ENCODE results near the gene ARR3.
A peak's percentile ranks its signal among the peaks of the same experiment; 100 is the strongest.

The ARR3 gene

DNA sequence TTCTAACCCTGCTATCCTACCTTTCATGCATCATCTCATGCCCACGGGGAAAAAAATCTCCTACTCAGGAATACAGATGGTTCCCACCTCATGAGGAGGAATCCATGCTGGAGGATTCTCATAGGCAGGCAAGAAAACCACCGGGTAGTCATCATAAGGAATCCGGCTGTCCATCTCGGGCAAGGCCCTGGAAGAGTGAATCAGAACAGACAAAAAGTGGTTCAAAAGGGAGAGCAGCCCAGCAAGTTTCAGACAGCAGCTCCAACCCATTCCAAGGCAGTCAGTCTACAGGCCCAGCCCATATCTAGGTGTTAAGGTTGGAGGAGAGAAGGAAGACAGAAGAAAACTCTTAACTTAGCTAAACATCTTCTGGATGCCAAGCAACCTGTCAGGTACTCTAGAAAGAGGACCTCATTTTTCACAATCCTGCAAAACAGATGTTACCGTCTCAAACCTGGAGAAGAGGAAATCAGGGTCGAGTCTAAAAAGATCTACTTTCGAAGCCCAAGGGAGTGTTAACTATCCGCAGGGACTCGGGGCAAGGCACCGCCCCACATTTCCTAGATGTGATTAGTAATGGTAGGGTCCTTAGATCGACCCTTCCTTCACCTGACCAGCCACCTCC lies 21.1 kb downstream of the ARR3 start:
- no peak for TF ChIP-seq EGR1 (IDR thresholded peaks at IDR 0.05)
- no peak for TF ChIP-seq EP300 (IDR thresholded peaks at IDR 0.05; ENCODE audit: borderline replicate concordance)
- no peak for TF ChIP-seq CREB1 (IDR thresholded peaks at IDR 0.05; ENCODE audit: low read depth)
- no peak for TF ChIP-seq TAF1 (IDR thresholded peaks at IDR 0.05; ENCODE audit: low read depth)
- TF ChIP-seq, protein P1, sequence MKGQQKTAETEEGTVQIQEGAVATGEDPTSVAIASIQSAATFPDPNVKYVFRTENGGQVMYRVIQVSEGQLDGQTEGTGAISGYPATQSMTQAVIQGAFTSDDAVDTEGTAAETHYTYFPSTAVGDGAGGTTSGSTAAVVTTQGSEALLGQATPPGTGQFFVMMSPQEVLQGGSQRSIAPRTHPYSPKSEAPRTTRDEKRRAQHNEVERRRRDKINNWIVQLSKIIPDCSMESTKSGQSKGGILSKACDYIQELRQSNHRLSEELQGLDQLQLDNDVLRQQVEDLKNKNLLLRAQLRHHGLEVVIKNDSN (IDR thresholded peaks at IDR 0.05): no peak
- no peak for TF ChIP-seq RAD21 (IDR thresholded peaks at IDR 0.05; ENCODE audit: low read depth)
- TF ChIP-seq, protein P2, sequence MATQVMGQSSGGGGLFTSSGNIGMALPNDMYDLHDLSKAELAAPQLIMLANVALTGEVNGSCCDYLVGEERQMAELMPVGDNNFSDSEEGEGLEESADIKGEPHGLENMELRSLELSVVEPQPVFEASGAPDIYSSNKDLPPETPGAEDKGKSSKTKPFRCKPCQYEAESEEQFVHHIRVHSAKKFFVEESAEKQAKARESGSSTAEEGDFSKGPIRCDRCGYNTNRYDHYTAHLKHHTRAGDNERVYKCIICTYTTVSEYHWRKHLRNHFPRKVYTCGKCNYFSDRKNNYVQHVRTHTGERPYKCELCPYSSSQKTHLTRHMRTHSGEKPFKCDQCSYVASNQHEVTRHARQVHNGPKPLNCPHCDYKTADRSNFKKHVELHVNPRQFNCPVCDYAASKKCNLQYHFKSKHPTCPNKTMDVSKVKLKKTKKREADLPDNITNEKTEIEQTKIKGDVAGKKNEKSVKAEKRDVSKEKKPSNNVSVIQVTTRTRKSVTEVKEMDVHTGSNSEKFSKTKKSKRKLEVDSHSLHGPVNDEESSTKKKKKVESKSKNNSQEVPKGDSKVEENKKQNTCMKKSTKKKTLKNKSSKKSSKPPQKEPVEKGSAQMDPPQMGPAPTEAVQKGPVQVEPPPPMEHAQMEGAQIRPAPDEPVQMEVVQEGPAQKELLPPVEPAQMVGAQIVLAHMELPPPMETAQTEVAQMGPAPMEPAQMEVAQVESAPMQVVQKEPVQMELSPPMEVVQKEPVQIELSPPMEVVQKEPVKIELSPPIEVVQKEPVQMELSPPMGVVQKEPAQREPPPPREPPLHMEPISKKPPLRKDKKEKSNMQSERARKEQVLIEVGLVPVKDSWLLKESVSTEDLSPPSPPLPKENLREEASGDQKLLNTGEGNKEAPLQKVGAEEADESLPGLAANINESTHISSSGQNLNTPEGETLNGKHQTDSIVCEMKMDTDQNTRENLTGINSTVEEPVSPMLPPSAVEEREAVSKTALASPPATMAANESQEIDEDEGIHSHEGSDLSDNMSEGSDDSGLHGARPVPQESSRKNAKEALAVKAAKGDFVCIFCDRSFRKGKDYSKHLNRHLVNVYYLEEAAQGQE (IDR thresholded peaks at IDR 0.05; ENCODE audit: low read depth): no peak
- TF ChIP-seq FOXM1 (IDR thresholded peaks at IDR 0.05; ENCODE audit: borderline replicate concordance, low read depth): no peak
- TF ChIP-seq ZBTB7A (IDR thresholded peaks at IDR 0.05; ENCODE audit: low read depth): no peak
- TF ChIP-seq NFIC (IDR thresholded peaks at IDR 0.05): no peak
- TF ChIP-seq, protein P3, sequence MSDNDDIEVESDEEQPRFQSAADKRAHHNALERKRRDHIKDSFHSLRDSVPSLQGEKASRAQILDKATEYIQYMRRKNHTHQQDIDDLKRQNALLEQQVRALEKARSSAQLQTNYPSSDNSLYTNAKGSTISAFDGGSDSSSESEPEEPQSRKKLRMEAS (IDR thresholded peaks at IDR 0.05): no peak
- TF ChIP-seq CEBPB (IDR thresholded peaks at IDR 0.05): no peak
- TF ChIP-seq TEAD4 (IDR thresholded peaks at IDR 0.05): no peak
- TF ChIP-seq TCF12 (IDR thresholded peaks at IDR 0.05; ENCODE audit: low read depth): no peak
- no peak for TF ChIP-seq YY1 (IDR thresholded peaks at IDR 0.05; ENCODE audit: low read depth)

DNA sequence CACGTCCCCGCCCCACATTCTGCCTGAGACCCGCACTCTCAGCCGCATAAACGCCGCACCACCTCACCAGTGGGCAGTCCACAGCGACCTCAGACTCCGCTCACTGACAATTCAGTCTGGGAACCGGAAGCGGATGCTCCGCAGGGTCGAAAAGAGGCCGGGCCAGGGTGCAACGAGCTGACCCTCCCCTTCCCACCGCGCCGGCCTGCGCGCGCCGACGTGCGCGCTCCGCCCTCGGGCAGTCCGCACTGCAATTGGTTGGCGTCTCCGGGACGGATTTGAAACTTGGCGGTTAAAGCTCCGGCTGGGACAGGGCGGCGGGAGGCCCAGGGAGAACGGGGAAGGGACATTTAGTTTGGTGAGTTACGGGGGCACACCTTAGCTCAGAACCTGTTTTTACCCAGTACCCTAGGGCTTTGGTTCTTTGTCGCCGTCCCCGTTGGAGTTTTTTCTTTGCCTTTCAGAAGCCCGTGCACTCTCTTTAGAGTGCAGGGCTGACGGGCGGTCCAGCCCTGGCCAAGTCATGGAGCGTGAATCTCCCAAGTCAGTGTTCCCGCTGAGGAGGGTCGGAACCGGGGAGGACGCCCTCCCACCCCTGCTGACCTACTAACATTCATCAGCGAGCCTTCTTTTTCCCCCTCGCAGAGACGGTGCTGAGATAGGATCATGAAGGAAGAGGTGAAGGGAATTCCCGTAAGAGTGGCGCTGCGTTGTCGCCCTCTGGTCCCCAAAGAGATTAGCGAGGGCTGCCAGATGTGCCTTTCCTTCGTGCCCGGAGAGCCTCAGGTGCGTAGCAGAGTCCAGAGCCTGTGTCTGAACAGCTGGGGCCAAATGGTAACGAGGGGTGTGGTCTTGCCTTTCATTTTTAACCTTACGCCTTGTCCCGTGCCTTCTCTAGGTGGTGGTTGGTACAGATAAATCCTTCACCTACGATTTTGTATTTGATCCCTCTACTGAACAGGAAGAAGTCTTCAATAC lies 21.9 kb downstream of the ARR3 start, which contains the start of the genes KIF4A and PDZD11:
KIF4A (plus strand) TSS at position 312 of the 978 bp plus-strand sequence; CDS start at position 667, 355 bp downstream.
PDZD11 (minus strand) TSS at position 135 of the 978 bp plus-strand sequence. CDS start 586 bp downstream, outside the sequence.
- TF ChIP-seq TAF1 (IDR thresholded peaks at IDR 0.05; ENCODE audit: low read depth): peak; percentile 72
- TF ChIP-seq, protein P3 (IDR thresholded peaks at IDR 0.05): peak; percentile 38; the same call in 1 of the 2 replicates
- TF ChIP-seq EP300 (IDR thresholded peaks at IDR 0.05; ENCODE audit: borderline replicate concordance): no peak
- TF ChIP-seq FOXM1 (IDR thresholded peaks at IDR 0.05; ENCODE audit: borderline replicate concordance, low read depth): peak; percentile 94
- TF ChIP-seq TEAD4 (IDR thresholded peaks at IDR 0.05): no peak

DNA sequence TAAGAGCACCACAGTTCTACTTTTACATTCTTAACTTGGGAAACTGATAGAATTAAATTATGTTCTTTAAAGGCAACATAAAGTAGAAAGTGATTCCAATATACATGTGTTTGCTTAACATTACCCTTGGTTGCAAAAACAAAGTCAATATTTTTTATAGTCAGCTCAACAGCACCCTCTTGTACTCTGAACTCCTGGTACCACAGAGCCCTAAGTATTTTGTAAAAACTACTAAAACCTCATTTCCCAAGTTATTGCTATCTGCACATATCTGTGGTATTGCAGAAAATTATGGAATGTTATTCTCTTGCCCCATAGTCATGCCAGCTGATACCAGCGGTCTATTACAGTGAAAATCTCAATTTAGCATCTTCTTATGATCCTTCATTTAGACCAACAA lies 24.7 kb downstream of the ARR3 start:
- TF ChIP-seq EP300 (IDR thresholded peaks at IDR 0.05; ENCODE audit: borderline replicate concordance) (no peak), TCF12 (IDR thresholded peaks at IDR 0.05; ENCODE audit: low read depth) (no peak), EGR1 (IDR thresholded peaks at IDR 0.05) (no peak), NFIC (IDR thresholded peaks at IDR 0.05) (no peak), ZBTB7A (IDR thresholded peaks at IDR 0.05; ENCODE audit: low read depth) (no peak), RAD21 (IDR thresholded peaks at IDR 0.05; ENCODE audit: low read depth) (no peak), TAF1 (IDR thresholded peaks at IDR 0.05; ENCODE audit: low read depth) (no peak), TEAD4 (IDR thresholded peaks at IDR 0.05) (no peak), YY1 (IDR thresholded peaks at IDR 0.05; ENCODE audit: low read depth) (no peak)
- TF ChIP-seq, protein P1 (IDR thresholded peaks at IDR 0.05): no peak
- TF ChIP-seq, protein P2 (IDR thresholded peaks at IDR 0.05; ENCODE audit: low read depth): no peak
- TF ChIP-seq, protein P3 (IDR thresholded peaks at IDR 0.05): no peak

DNA sequence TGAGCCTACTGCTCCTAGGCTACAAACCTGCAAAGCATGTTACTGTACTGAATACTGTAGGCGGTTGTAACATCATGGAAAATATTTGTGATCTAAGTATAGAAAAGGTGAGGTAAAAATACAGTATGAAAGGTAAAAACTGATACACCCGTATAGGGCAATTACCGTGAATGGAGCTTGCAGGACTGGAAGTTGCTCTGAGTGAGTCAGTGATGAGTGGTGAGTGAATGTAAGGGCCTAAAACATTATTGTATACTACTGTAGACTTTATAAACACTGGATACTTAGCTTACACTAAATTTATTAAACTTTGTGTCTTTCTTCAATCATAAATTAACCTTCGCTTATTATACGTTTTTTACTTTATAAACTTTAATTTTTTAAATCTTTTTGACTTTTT lies 25.5 kb downstream of the ARR3 start:
- TF ChIP-seq YY1 (IDR thresholded peaks at IDR 0.05; ENCODE audit: low read depth) (no peak), EP300 (IDR thresholded peaks at IDR 0.05; ENCODE audit: borderline replicate concordance) (no peak), RAD21 (IDR thresholded peaks at IDR 0.05; ENCODE audit: low read depth) (no peak), EGR1 (IDR thresholded peaks at IDR 0.05) (no peak), FOXM1 (IDR thresholded peaks at IDR 0.05; ENCODE audit: borderline replicate concordance, low read depth) (no peak), CREB1 (IDR thresholded peaks at IDR 0.05; ENCODE audit: low read depth) (no peak), TAF1 (IDR thresholded peaks at IDR 0.05; ENCODE audit: low read depth) (no peak), TEAD4 (IDR thresholded peaks at IDR 0.05) (no peak), ZBTB7A (IDR thresholded peaks at IDR 0.05; ENCODE audit: low read depth) (no peak), CEBPB (IDR thresholded peaks at IDR 0.05) (no peak), TCF12 (IDR thresholded peaks at IDR 0.05; ENCODE audit: low read depth) (no peak), NFIC (IDR thresholded peaks at IDR 0.05) (no peak)
- TF ChIP-seq, protein P2 (IDR thresholded peaks at IDR 0.05; ENCODE audit: low read depth): no peak
- TF ChIP-seq, protein P3 (IDR thresholded peaks at IDR 0.05): no peak
- TF ChIP-seq, protein P1 (IDR thresholded peaks at IDR 0.05): no peak

Data from Ishikawa (cell line).